Stimulated activated CD8-positive, alpha-beta memory T cell treated with anti-CD3 and anti-CD28 coated beads, Interleukin-4, amount 100 ng/mL, for 1 hour (primary cell): ENCODE results near the gene EGFL8.

Source experiments
- DNase-seq, 2 donors: peaks; one replicate each; pipeline ENCODE4 v3.0.0-alpha.2; 2020; ENCODE audit warnings: low read depth in 2 of 2, low spot score in 1 of 2

Gene EGFL8

GRCh38 chr6:32167154-32167760, 2.9 kb downstream of the EGFL8 start:
- no peak for DNase-seq

- no peak for DNase-seq
Measured at GRCh38 chr6:32167761-32168262, 3.4 kb downstream of the EGFL8 start.

- DNase-seq, result no peak
Measured at GRCh38 chr6:32168350-32168749, 4.0 kb downstream of the EGFL8 start.

GRCh38 chr6:32168807-32169591, 4.6 kb downstream of the EGFL8 start:
- DNase-seq, result no peak

GRCh38 chr6:32170294-32170693, 5.9 kb downstream of the EGFL8 start:
- no peak for DNase-seq

- DNase-seq, result no peak
Measured at GRCh38 chr6:32171234-32171633, 6.8 kb downstream of the EGFL8 start.

- DNase-seq, result no peak
Measured at GRCh38 chr6:32173051-32173727, 8.8 kb downstream of the EGFL8 start.

GRCh38 chr6:32174416-32174815, 10.0 kb downstream of the EGFL8 start:
- DNase-seq, result no peak

GRCh38 chr6:32175322-32175710, 10.9 kb downstream of the EGFL8 start:
- no peak for DNase-seq

GRCh38 chr6:32175711-32176475, 11.5 kb downstream of the EGFL8 start, which contains the start of gene AGPAT1:
Gene AGPAT1, minus strand, starts transcription at chr6:32176084. Its CDS starts 4,588 bp downstream, at chr6:32171496.
- peak; percentile 86 to 92 for DNase-seq

- no peak for DNase-seq
Measured at GRCh38 chr6:32176476-32177182, 12.2 kb downstream of the EGFL8 start.

- no peak for DNase-seq
Measured at GRCh38 chr6:32177183-32177787, 12.9 kb downstream of the EGFL8 start.

GRCh38 chr6:32177788-32178546, 13.6 kb downstream of the EGFL8 start, which contains the start of gene RNF5:
Gene RNF5, plus strand, starts transcription at chr6:32178405. Its CDS starts 107 bp downstream, at chr6:32178512.
- DNase-seq, result peak; percentile 79 to 87

GRCh38 chr6:32178547-32179440, 14.4 kb downstream of the EGFL8 start:
- no peak for DNase-seq

GRCh38 chr6:32179766-32180405, 15.5 kb downstream of the EGFL8 start:
- no peak for DNase-seq

GRCh38 chr6:32181148-32181702, 16.8 kb downstream of the EGFL8 start:
- no peak for DNase-seq

GRCh38 chr6:32181915-32182529, 17.6 kb downstream of the EGFL8 start:
- no peak for DNase-seq
